ENCODE measurements around the gene PASK. TPM values are rescaled to one million over a fixed set of nuclear protein-coding genes. Genes with fewer than 3 reads are reported as not detected.
"Not testable (repeated sequence)": the region's sequence is repeated elsewhere in the genome, so short reads cannot be mapped to it uniquely, and the experiment has no call there.

The PASK gene
- total and polyA plus RNA-seq, 7 donors, result 1.4 to 16.4 (median 4.4) TPM

DNA sequence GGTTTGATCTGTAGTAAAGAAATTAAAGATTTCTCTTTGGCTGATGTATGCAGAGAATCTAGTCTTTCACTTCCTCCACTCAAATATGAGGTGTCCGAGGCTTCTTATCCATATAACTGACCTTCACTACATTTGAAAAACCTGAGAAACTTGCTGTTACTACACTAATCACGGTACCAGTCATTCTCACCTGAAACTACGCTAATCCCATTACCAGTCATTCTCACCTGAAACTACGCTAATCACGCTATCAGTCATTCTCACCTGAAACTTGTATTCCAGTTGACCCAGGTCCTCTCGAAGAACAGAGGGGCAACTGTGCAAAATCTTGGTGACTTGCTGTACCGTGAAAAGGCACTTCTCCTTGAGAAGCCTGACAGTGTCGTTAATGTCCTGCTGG lies 52.3 kb downstream of the PASK start:
- Histone ChIP-seq H3K4me3 (no peak overlapping the region), H3K4me1 (peaks cover 0 to 14% (median 11%) of the 10 kb centered on the region in 4 donors), H3K27ac (no peak overlapping the region), H3K36me3 (peaks cover 0 to 77% (median 22%) of the 10 kb centered on the region in 4 donors), H3K9me3 (no peaks in the 10 kb centered on the region), H3K27me3 (no peaks in the 10 kb centered on the region)
- DNase-seq, result no peak
- 86 to 92% methylated on average over 8 of the region's 8 CpGs for WGBS, 2 donors
- TF ChIP-seq POLR2AphosphoS5 (IDR thresholded peaks at IDR 0.05) (no peak), EP300 (IDR thresholded peaks at IDR 0.05) (no peak), POLR2A (IDR thresholded peaks at IDR 0.05) (no peak)
- TF ChIP-seq, protein P1, sequence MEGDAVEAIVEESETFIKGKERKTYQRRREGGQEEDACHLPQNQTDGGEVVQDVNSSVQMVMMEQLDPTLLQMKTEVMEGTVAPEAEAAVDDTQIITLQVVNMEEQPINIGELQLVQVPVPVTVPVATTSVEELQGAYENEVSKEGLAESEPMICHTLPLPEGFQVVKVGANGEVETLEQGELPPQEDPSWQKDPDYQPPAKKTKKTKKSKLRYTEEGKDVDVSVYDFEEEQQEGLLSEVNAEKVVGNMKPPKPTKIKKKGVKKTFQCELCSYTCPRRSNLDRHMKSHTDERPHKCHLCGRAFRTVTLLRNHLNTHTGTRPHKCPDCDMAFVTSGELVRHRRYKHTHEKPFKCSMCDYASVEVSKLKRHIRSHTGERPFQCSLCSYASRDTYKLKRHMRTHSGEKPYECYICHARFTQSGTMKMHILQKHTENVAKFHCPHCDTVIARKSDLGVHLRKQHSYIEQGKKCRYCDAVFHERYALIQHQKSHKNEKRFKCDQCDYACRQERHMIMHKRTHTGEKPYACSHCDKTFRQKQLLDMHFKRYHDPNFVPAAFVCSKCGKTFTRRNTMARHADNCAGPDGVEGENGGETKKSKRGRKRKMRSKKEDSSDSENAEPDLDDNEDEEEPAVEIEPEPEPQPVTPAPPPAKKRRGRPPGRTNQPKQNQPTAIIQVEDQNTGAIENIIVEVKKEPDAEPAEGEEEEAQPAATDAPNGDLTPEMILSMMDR (IDR thresholded peaks at IDR 0.05), result no peak
- intact Hi-C loops (cut with DNase I), result no loop called here

DNA sequence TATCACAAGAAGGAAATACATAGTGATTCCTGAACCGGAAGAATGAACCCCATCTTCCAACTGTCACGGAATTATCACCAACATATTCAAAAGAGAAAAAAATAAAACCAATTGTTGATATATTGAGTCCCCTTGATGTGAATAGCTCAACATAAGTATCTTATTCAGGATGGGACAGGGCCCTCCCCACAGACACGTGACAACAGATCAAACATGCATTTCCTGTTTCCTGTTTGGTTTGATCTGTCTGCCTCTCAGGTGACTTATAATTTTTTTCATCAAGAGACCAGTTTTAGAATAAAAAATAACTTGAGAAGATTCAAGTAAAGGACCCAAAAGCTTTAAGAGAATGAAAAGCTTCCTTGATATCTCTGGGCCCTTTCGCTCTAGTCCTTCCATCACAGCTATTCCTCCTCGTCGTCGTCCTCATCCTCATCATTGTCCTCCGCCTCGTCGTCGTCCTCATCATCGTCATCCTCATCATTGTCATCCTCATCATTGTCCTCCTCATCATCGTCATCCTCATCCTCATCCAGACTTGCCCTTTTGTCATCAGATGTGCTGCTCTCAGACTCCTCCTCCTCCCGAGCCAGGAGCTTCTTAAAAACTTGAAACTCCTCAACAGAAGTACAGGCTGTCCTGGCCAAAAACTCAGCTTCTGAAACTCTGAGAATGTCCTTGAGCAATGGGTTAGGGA lies 53.5 kb downstream of the PASK start:
- intact Hi-C loops (cut with DNase I), result no loop called here
- Histone ChIP-seq H3K27ac (no peak overlapping the region), H3K9me3 (no peaks in the 10 kb centered on the region), H3K4me1 (peaks cover 0 to 6% (median 2%) of the 10 kb centered on the region in 4 donors), H3K36me3 (peaks cover 0 to 90% (median 24%) of the 10 kb centered on the region in 4 donors), H3K4me3 (no peak overlapping the region), H3K27me3 (no peaks in the 10 kb centered on the region)
- DNase-seq, result no peak
- TF ChIP-seq POLR2AphosphoS5 (IDR thresholded peaks at IDR 0.05) (no peak), EP300 (IDR thresholded peaks at IDR 0.05) (no peak), POLR2A (IDR thresholded peaks at IDR 0.05) (no peak)
- TF ChIP-seq, protein P1 (IDR thresholded peaks at IDR 0.05), result no peak
- 81 to 91% methylated on average over 14 of the region's 14 CpGs for WGBS, 2 donors

DNA sequence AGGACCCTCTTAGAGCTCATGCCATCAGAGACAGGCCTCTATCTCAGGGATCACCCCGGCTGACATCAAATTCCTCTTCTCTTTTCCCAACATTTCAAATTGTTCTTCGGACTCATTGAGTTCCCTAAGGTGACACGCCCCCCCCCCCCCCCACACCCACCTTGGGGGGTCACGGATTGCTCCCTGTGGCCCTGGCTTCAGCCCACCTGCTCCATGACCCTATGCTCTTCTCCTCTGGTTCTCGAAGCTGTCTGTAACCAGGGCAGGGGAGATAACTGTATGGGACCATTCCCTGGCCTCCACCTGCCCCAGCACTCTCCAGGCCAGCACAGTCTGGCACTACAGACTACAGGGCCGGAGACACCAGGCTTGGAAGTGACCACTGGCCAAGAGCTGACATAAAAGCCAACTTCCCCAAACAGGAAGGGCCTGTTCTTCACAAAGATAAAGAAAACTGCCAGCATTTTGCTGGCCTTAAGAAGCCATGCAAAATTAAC lies 54.3 kb downstream of the PASK start:
- no peaks in the 10 kb centered on the region for H3K9me3 ChIP-seq
- H3K27me3 ChIP-seq, result no peaks in the 10 kb centered on the region
- H3K36me3 ChIP-seq, result peaks cover 0 to 96% (median 24%) of the 10 kb centered on the region in 4 donors
- no peak overlapping the region for H3K4me3 ChIP-seq
- intact Hi-C loops (cut with DNase I), result no loop called here
- TF ChIP-seq, protein P1 (IDR thresholded peaks at IDR 0.05), result no peak
- TF ChIP-seq POLR2A (IDR thresholded peaks at IDR 0.05) (no peak), POLR2AphosphoS5 (IDR thresholded peaks at IDR 0.05) (no peak)
- DNase-seq, result no peak
- WGBS, 2 donors, result 72 to 89% methylated on average over 6 of the region's 6 CpGs
- H3K27ac ChIP-seq, result no peak overlapping the region
- no peaks in the 10 kb centered on the region for H3K4me1 ChIP-seq

DNA sequence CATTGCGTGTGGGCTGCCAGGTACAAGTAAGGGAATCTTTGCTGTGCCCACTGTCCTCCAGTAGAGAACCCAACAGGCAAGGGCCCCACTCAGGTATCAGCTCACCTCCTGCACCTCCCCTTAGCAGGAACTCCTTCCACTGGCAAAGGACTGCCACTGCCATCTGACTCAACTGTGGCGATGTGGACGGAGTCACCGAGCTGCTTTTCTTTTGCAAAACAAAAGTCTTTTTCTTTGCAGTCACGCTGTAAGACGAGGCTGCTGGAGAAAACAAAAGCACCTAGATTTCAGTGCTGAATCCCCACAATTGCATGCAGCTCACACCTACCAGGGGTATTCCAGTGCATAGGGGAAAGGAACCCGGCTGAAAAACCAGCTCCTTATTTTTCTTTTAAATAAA lies 55.1 kb downstream of the PASK start:
- WGBS, 2 donors, result 93 to 95% methylated on average over 7 of the region's 7 CpGs
- intact Hi-C loops (cut with DNase I), result no loop called here
- DNase-seq, result no peak

DNA sequence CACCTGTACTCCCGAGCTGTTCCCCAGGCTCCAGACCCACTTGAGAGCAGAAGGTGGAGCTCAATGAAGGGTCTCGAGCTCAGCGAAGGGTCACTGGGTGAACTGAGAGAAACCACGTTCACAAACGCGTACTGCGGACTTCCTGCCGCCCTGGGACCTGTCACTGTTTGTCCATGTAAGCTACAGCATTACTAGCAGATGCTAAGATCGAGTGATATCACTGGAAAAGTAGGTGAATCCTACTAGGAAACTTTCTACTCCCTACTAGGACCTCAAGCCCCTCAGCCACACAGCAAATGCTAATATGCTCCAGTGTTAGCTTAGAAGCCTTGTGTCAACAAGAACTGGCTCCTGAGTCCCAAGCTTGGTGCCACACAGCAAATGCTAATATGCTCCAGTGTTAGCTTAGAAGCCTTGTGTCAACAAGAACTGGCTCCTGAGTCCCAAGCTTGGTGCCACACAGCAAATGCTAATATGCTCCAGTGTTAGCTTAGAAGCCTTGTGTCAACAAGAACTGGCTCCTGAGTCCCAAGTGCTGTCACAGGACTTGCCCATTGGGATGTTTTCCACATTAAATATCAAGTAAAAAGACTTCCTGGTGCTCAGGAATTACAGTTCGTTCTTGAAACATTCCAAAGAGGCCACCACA lies 56.0 kb downstream of the PASK start:
- H3K4me3 ChIP-seq; DNase-seq; intact Hi-C loops (cut with DNase I); H3K9me3 ChIP-seq; H3K27ac ChIP-seq; H3K27me3 ChIP-seq; H3K4me1 ChIP-seq: not testable (repeated sequence)
- 84% methylated on average over 10 of the region's 10 CpGs for WGBS, 2 donors
- peaks cover 9 to 99% (median 35%) of the 10 kb centered on the region in 4 donors for H3K36me3 ChIP-seq

More for the DNA sequence above, 55.1 kb downstream of the PASK start:
- TF ChIP-seq POLR2AphosphoS5 (IDR thresholded peaks at IDR 0.05) (no peak), POLR2A (IDR thresholded peaks at IDR 0.05) (no peak), EP300 (IDR thresholded peaks at IDR 0.05) (no peak)
- TF ChIP-seq, protein P1 (IDR thresholded peaks at IDR 0.05), result no peak
- H3K9me3 ChIP-seq, result no peaks in the 10 kb centered on the region
- H3K4me1 ChIP-seq, result no peaks in the 10 kb centered on the region
- no peak overlapping the region for H3K4me3 ChIP-seq
- no peaks in the 10 kb centered on the region for H3K27me3 ChIP-seq
- no peak overlapping the region for H3K27ac ChIP-seq
- H3K36me3 ChIP-seq, result peaks cover 0 to 99% (median 28%) of the 10 kb centered on the region in 4 donors

All from sigmoid colon (tissue), 7 donors.